Transverse colon (tissue), 4 donors: ENCODE results near the gene TMEM19.

ENCODE experiments used
- POLR2A ChIP-seq: fragments of 450-650 bp; IDR thresholded peaks from one replicate; pipeline ENCODE4 v1.6.1; 2016; ENCODE audit warnings: antibody characterized with exemption, mild to moderate bottlenecking, moderate library complexity
- POLR2AphosphoS5 ChIP-seq, 3 donors: sonication (generic); formaldehyde crosslinking; IDR thresholded peaks; one replicate each; pipeline ENCODE4 v1.6.1; 2016; ENCODE audit warnings: antibody characterized with exemption in 3 of 3
- TF ChIP-seq, protein P1 (sequence below), 5 experiments: fragments of 200-600 bp in 3 of 5; fragments of 450-650 bp in 2 of 5; sonication (generic) in 3 of 5; IDR thresholded peaks; 1 replicate in 2 of 5; 2 replicates in 3 of 5; pipeline ENCODE4 v1.5.1; 2016 to 2017; ENCODE audit warnings: antibody characterized with exemption in 5 of 5, inconsistent platforms in 3 of 5, mild to moderate bottlenecking in 2 of 5, moderate library complexity in 1 of 5

DNA sequence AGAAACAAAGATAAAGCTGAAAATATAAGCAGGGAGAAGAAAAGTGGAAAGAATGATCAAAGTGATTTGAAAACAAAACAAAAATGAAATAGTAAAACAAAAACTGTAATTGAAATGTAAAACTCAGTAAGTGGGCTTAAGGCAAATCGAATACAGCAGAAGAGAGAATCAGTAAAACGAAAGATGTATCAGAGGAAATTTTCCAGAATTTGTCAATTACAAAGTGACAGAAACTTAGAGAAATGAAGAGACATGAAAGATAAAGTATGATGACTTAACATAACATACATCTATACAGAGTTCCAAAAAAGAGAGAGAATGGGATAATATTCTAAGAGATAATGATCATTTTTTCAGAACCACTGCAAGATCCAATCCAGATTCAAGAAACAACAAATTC lies 32.7 kb upstream of the TMEM19 start:
- no peak for TF ChIP-seq POLR2A
- TF ChIP-seq, protein P1, sequence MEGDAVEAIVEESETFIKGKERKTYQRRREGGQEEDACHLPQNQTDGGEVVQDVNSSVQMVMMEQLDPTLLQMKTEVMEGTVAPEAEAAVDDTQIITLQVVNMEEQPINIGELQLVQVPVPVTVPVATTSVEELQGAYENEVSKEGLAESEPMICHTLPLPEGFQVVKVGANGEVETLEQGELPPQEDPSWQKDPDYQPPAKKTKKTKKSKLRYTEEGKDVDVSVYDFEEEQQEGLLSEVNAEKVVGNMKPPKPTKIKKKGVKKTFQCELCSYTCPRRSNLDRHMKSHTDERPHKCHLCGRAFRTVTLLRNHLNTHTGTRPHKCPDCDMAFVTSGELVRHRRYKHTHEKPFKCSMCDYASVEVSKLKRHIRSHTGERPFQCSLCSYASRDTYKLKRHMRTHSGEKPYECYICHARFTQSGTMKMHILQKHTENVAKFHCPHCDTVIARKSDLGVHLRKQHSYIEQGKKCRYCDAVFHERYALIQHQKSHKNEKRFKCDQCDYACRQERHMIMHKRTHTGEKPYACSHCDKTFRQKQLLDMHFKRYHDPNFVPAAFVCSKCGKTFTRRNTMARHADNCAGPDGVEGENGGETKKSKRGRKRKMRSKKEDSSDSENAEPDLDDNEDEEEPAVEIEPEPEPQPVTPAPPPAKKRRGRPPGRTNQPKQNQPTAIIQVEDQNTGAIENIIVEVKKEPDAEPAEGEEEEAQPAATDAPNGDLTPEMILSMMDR (IDR thresholded peaks at IDR 0.05), result no peak
- no peak for TF ChIP-seq POLR2AphosphoS5 (IDR thresholded peaks at IDR 0.05)
